HG03097 (cell line): ENCODE measurements around the gene QARS1.

Source experiments
- ATAC-seq: cut with Tn5 transposase; IDR thresholded peaks from one replicate; pipeline ENCODE4 v1.9.1; 2021; ENCODE audit not compliant: unreplicated experiment, low FRiP score

Gene QARS1

GRCh38 chr3:49121132-49121736 is 16.7 kb upstream of the QARS1 start:
- ATAC-seq, result no peak

GRCh38 chr3:49120438-49121131 is 16.0 kb upstream of the QARS1 start, which contains the start of gene USP19:
TSS of gene USP19 (minus strand) at chr3:49120823. CDS start at chr3:49119145, 1,678 bp downstream.
- peak; percentile 68 for ATAC-seq

GRCh38 chr3:49120096-49120437 is 15.5 kb upstream of the QARS1 start:
- peak; percentile 3 for ATAC-seq

- no peak for ATAC-seq
Observed at GRCh38 chr3:49119439-49119838, 14.9 kb upstream of the QARS1 start.

DNA sequence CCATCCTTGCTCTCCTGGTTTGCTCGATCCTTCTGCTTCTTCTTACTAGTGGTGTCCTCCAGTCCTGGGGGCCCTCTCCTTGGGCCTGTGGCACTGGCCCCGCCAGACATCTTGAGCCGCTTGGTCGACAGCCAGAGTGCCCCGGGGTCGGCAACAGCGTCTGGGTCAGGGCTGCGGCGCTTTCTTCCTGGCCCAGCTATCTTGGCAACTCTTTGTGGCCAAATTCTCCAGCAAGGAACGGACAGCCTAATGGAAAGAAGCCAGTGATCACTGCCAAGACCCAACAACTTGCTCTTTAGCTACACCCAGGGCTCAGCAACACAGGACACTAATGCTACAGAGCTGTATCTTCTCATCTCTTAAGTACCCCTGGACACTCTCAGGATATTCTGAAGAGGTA is 14.5 kb upstream of the QARS1 start:
- ATAC-seq, result no peak

- ATAC-seq, result no peak
Observed at GRCh38 chr3:49112262-49112661, 7.7 kb upstream of the QARS1 start.

GRCh38 chr3:49111347-49111746 is 6.8 kb upstream of the QARS1 start:
- no peak for ATAC-seq

- ATAC-seq, result no peak
Observed at GRCh38 chr3:49110780-49111179, 6.2 kb upstream of the QARS1 start.

- no peak for ATAC-seq
Observed at GRCh38 chr3:49108346-49108745, 3.8 kb upstream of the QARS1 start.

DNA sequence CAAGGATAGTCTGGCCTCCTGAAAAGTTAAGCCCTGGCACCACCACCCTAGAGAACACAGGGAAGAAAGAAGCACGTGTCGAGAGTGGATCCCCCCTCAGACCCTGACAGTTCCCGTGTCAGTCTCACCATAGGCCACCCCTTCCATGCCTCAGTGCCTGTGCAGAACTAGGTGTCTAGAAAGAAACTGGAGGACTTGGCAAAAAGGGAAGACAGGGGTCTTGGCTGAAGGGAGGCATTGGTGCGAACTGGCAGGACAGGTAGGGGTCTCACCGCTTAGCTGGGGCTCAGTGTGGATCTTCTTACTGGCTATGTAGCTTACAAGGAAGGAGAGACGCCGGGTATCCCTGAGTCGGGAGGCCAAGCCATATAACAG is 518 bp downstream of the QARS1 start:
- no peak for ATAC-seq

GRCh38 chr3:49100046-49100615 is 4.4 kb downstream of the QARS1 start:
- ATAC-seq, result no peak

DNA sequence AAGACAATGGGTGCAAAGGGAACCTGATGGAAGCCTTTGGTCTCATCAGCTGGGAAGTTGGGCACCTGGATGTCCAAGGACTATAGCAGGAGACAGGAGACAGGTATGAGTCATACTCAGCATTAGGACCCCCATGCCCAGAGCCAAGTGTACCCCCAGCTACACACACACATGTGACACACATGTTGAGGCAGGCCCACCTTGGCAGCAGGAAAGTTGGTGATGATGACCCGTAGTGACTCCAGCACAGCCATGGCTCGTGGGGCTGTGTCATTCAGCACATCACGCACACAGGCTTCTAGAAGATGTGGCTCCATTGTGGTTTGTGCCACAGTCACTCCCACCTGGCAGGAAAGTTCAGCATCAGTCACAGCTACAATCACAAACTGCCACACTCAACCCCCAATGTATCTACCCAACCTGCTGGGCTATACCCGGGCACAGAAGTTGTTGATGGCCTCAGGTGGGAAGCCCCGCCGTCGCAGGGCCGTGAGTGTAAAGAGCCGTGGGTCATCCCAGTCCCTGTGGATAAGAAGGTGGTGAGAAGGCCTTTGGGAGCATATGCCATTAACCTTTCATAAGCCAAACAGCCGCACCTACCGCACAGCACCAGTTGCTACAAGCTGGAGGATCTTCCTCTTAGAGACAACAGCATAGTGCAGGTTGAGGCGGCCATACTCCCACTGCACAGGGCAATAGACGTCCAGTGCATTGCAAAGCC is 5.5 kb downstream of the QARS1 start:
- no peak for ATAC-seq

- no peak for ATAC-seq
Observed at GRCh38 chr3:49098429-49098828, 6.1 kb downstream of the QARS1 start.

DNA sequence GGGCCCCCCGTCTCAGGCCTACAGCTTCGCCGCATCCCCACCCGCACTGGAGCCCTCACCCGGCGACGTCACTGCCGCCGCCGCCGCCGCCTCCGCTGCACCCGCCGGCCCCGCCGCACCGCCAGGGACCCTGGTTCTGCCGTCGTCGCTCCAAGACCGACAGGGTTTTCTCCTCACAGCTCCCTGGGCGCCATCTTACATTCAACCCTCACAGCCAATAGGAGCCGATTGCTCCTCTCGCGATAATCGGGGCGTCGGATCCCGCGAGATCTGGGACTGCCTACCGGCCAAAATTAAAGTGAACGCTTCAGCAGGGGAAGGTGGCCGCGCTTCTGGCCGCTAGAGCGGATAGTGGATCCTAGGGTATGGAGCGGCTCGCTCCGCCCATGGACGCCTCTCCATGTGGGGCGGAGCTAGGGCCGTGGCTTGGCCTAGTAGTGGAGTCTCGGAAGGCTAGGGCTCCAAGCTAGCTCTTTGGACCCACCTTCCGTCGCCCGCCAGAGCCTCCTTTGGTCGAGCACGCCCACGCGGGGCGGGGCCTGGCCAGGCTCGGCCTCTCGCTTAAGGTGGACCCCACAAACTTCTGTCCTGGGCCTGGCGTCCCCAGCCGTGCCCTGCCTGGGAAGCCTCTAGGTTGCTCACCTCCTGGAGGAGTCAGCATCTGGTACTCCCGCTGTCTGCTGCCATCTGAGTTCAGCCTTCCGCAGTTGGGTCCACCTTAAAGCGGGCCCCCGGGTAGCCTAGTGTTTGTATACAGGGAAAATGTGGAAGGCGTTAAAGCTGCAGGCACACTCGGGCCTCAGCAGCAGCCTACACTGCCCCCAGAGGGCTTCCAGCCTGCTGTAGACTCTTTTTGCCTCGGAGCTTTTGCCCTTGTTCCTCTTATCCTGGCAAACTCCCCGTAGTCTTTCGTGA is 10.4 kb downstream of the QARS1 start, which contains the start of gene QRICH1:
QRICH1 (minus strand) TSS at position 219 of the 915 bp plus-strand sequence. CDS start 17,054 bp downstream, outside the sequence.
- ATAC-seq, result peak; percentile 76

GRCh38 chr3:49092938-49093852 is 11.4 kb downstream of the QARS1 start:
- ATAC-seq, result peak; percentile 30

GRCh38 chr3:49081429-49081828 is 23.1 kb downstream of the QARS1 start:
- no peak for ATAC-seq

DNA sequence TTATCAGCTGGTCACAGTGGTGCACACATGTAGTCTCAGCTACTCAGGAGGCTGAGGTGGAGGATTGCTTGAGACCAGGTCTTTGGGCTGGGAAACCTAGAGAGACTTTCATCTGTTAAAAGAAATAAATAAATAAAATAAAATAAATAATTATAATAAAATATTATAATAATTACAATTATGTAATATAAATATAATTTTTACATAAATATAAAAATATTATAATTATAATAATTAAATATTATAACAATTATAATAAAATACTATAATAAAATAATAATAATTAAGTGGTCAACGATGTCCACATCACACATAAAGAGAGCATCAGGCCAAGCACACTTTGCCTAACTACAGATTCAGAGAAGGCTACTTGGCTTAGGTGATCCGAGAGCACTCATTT is 25.3 kb downstream of the QARS1 start:
- ATAC-seq, result no peak

DNA sequence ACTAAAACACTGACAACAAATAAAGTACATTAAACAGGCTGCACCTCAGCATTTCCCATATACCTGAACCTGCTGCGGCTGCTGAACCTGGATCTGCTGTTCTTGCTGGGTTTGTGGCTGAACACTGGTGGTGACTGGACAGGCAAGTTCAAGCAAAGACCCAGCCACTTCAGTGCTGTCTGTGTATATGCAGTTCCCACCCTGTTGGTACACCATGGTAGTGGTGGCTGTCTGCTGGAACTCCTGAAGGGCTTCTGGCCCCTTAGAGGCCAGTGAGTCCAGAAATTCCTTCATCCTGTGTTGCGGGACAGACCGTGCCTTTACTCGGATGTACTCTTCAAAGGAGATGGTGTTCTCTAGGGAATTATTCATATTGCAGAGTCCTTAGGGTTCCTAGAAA is 27.9 kb downstream of the QARS1 start:
- no peak for ATAC-seq

- no peak for ATAC-seq
Observed at GRCh38 chr3:49076116-49076515, 28.4 kb downstream of the QARS1 start.
